MCF 10A (cell line): ENCODE results near the gene CLCA4. TPM values are rescaled to one million over a fixed set of nuclear protein-coding genes. Genes with fewer than 3 reads are reported as not detected.

Experiments used
- BruUV-seq: library from RNA; stranded (reverse); fragments of 400-500 nt; replicated peaks from 2 replicates; lab custom pipeline; 2021; lab: Mats Ljungman, UMichigan
- CTCF ChIA-PET: fragments of 300-600 bp; sonication (Branson Sonifier 250); formaldehyde crosslinking; extraction: SDS; loops from one replicate; lab custom pipeline; 2021; ENCODE audit warnings: antibody characterized with exemption, inconsistent platforms; lab: Yijun Ruan, JAX
- POLR2A ChIA-PET: fragments of 300-600, 350-650 bp; sonication (Branson Sonifier 250); formaldehyde crosslinking; extraction: SDS; loops from one replicate; lab custom pipeline; 2020; ENCODE audit warnings: antibody characterized with exemption, inconsistent platforms; lab: Yijun Ruan, JAX
- DNase-seq: peaks from one replicate; pipeline ENCODE4 v3.0.0-alpha.2; 2018; ENCODE audit not compliant: unreplicated experiment
- H3K27ac Mint-ChIP-seq: one replicate; pipeline ENCODE4 v1.8.0; 2022; ENCODE audit warnings: mild to moderate bottlenecking, low read depth, mixed read lengths; ENCODE audit not compliant: unreplicated experiment
- H3K27me3 Mint-ChIP-seq: one replicate; pipeline ENCODE4 v1.8.0; 2022; ENCODE audit warnings: mixed read lengths; ENCODE audit not compliant: insufficient read depth, unreplicated experiment
- H3K36me3 Mint-ChIP-seq: one replicate; pipeline ENCODE4 v1.8.0; 2022; ENCODE audit warnings: mild to moderate bottlenecking, moderate library complexity, mixed read lengths; ENCODE audit not compliant: insufficient read depth, unreplicated experiment
- H3K4me1 Mint-ChIP-seq: one replicate; pipeline ENCODE4 v1.8.0; 2022; ENCODE audit warnings: mixed read lengths; ENCODE audit not compliant: insufficient read depth, unreplicated experiment
- H3K4me3 Mint-ChIP-seq: one replicate; pipeline ENCODE4 v1.8.0; 2022; ENCODE audit warnings: mild to moderate bottlenecking, moderate library complexity, mixed read lengths; ENCODE audit not compliant: unreplicated experiment
- H3K9me3 Mint-ChIP-seq: one replicate; pipeline ENCODE4 v1.8.0; 2022; ENCODE audit warnings: mixed read lengths; ENCODE audit not compliant: unreplicated experiment
- intact Hi-C: fragments of 100-400 bp; cut with micrococcal nuclease; formaldehyde crosslinking; loops from 2 replicates; pipeline ENCODE4 v1.14.1; 2022
- total RNA-seq: library from RNA; stranded (reverse); gene quantifications from 2 replicates; pipeline ENCODE4 v1.2.3, GENCODE V29; 2022
- TF ChIP-seq, protein P1 (sequence below): fragments of 200-600 bp; IDR thresholded peaks from one replicate; pipeline ENCODE4 v1.8.0; 2022; ENCODE audit warnings: antibody characterized with exemption, mild to moderate bottlenecking; ENCODE audit not compliant: unreplicated experiment

The CLCA4 gene
- total RNA-seq, 1 experiment from 2014 or later, result not detected

DNA sequence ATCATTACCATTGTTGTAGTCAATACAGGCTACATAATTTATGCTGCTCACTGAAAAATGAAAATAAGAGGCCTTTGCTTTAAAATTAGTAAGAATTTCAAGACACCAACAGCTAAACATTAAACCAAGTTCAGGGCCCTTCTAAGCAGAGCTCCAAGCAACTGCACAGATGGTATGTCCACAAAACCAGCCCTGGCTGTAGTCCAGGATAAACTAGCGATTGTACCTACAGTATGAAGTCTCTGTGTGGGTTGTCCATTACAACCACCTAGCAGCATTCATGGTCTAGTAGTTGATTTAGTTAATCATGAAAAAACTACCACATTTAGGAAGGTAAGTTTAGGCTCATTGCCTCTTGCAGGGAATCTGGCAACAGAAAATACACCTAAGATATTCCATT, 35.3 kb downstream of the CLCA4 start:
- DNase-seq, result no peak
- H3K4me3 Mint-ChIP-seq, result no peak overlapping the region
- TF ChIP-seq, protein P1, sequence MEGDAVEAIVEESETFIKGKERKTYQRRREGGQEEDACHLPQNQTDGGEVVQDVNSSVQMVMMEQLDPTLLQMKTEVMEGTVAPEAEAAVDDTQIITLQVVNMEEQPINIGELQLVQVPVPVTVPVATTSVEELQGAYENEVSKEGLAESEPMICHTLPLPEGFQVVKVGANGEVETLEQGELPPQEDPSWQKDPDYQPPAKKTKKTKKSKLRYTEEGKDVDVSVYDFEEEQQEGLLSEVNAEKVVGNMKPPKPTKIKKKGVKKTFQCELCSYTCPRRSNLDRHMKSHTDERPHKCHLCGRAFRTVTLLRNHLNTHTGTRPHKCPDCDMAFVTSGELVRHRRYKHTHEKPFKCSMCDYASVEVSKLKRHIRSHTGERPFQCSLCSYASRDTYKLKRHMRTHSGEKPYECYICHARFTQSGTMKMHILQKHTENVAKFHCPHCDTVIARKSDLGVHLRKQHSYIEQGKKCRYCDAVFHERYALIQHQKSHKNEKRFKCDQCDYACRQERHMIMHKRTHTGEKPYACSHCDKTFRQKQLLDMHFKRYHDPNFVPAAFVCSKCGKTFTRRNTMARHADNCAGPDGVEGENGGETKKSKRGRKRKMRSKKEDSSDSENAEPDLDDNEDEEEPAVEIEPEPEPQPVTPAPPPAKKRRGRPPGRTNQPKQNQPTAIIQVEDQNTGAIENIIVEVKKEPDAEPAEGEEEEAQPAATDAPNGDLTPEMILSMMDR, result no peak
- intact Hi-C loops, result no loop called here
- H3K4me1 Mint-ChIP-seq, result no peaks in the 10 kb centered on the region
- ChIA-PET POLR2A (interaction anchor here (1.5 kb wide), 1 partner anchor 10 kb away, joined by 3 read pairs; no protein-coding TSS in a partner anchor), CTCF (no interaction called here)
- no peaks in the 10 kb centered on the region for H3K27me3 Mint-ChIP-seq
- no peaks in the 10 kb centered on the region for H3K36me3 Mint-ChIP-seq
- BruUV-seq, result no TSS peak
- H3K9me3 Mint-ChIP-seq, result no peaks in the 10 kb centered on the region
- no peak overlapping the region for H3K27ac Mint-ChIP-seq

GRCh38 chr1:86583032-86583431, 36.2 kb downstream of the CLCA4 start:
- TF ChIP-seq, protein P1, result no peak
- BruUV-seq, result no TSS peak
- no peak overlapping the region for H3K4me3 Mint-ChIP-seq
- DNase-seq, result no peak
- no peak overlapping the region for H3K27ac Mint-ChIP-seq
- H3K4me1 Mint-ChIP-seq, result no peaks in the 10 kb centered on the region
- intact Hi-C loops, result no loop called here
- ChIA-PET POLR2A (no interaction called here), CTCF (no interaction called here)
- H3K36me3 Mint-ChIP-seq, result no peaks in the 10 kb centered on the region
- H3K9me3 Mint-ChIP-seq, result no peaks in the 10 kb centered on the region
- peaks cover 2% of the 10 kb centered on the region for H3K27me3 Mint-ChIP-seq

DNA sequence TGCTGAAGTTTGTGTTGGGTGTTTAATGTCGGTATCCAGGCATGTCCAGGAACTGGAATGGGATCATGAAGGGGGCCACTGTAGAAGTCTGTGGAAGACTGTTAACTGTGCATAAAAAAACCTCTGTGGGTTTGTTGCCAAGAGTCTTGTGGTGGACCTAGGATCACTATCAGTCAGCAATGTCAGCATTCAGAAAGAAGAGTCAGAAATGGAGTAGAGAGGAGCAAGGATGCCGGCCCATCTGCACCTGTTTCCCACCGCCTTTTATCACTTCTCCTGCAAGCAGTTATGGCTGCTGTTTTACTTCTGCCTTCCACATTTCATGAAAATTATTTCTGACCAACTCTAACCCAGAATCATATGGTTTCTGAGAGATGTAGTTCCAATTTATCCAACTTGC, 36.7 kb downstream of the CLCA4 start:
- intact Hi-C loops, result no loop called here
- Mint-ChIP-seq H3K36me3 (no peaks in the 10 kb centered on the region), H3K4me3 (no peak overlapping the region), H3K4me1 (no peaks in the 10 kb centered on the region), H3K9me3 (no peaks in the 10 kb centered on the region), H3K27ac (no peak overlapping the region), H3K27me3 (peaks cover 8% of the 10 kb centered on the region)
- TF ChIP-seq, protein P1, result no peak
- BruUV-seq, result no TSS peak
- no peak for DNase-seq
- POLR2A ChIA-PET, result no interaction called here
- CTCF ChIA-PET, result no interaction called here

DNA sequence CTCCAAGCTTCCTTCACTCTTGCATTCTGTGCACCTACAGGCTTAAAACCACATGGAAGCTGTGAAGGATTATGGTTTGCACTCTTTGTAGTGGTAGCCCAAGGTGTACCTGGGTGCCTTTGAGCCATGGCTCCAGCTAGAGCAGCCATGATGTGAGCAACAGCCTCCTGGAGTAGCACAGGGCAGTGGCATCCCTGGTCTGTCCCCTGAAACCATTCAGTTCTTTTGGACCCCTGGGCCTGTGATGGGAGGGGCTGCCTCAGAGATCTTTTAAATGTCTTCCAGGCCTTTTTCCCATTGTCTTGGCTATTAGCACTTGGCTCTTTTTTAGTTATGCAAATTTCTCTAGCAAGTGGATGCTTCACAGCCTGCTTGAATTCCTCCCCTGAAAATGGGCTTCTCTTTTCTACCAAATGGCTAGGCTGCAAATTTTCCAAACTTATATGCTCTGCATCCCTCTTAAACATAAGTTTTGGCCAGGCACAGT, 47.4 kb downstream of the CLCA4 start:
- no peak overlapping the region for H3K4me3 Mint-ChIP-seq
- intact Hi-C loops, result no loop called here
- BruUV-seq, result no TSS peak
- H3K27ac Mint-ChIP-seq, result no peak overlapping the region
- H3K9me3 Mint-ChIP-seq, result peaks cover 5% of the 10 kb centered on the region
- DNase-seq, result no peak
- H3K36me3 Mint-ChIP-seq, result no peaks in the 10 kb centered on the region
- ChIA-PET CTCF (interaction anchor here (0.6 kb wide), 1 partner anchor 120 kb away, joined by 4 read pairs; no protein-coding TSS in a partner anchor), POLR2A (no interaction called here)
- TF ChIP-seq, protein P1, result no peak
- H3K27me3 Mint-ChIP-seq, result no peaks in the 10 kb centered on the region
- peaks cover 5% of the 10 kb centered on the region for H3K4me1 Mint-ChIP-seq
